Hepatocyte (in vitro differentiated cells): ENCODE measurements around the gene ZDHHC24. TPM values are rescaled to one million over a fixed set of nuclear protein-coding genes. Genes with fewer than 3 reads are reported as not detected.

ENCODE experiments used
- DNase-seq: peaks from one replicate; pipeline ENCODE4 v3.0.0-alpha.2; 2016; ENCODE audit warnings: low spot score
- H2AFZ ChIP-seq: fragments of 200-600 bp; sonication (generic); 2 replicates; pipeline ENCODE4 v1.6.0; 2016; ENCODE audit warnings: antibody characterized with exemption, mild to moderate bottlenecking
- H3K27ac ChIP-seq: fragments of 200-600 bp; sonication (generic); 2 replicates; pipeline ENCODE4 v1.5.1; 2016; ENCODE audit warnings: mild to moderate bottlenecking
- H3K27me3 ChIP-seq: fragments of 200-600 bp; sonication (generic); 2 replicates; pipeline ENCODE4 v1.6.1; 2016
- H3K36me3 ChIP-seq: fragments of 200-600 bp; sonication (generic); replicated peaks from 2 replicates; pipeline ENCODE4 v1.5.1; 2016; ENCODE audit warnings: low read depth; ENCODE audit not compliant: insufficient read depth
- H3K4me1 ChIP-seq: fragments of 200-600 bp; sonication (generic); 2 replicates; pipeline ENCODE4 v1.5.1; 2016; ENCODE audit warnings: mild to moderate bottlenecking, moderate library complexity; ENCODE audit not compliant: insufficient read depth
- H3K4me2 ChIP-seq: fragments of 200-600 bp; sonication (generic); 2 replicates; pipeline ENCODE4 v1.6.0; 2016
- H3K4me3 ChIP-seq: fragments of 200-600 bp; sonication (generic); 2 replicates; pipeline ENCODE4 v1.5.1; 2016; ENCODE audit warnings: mild to moderate bottlenecking
- H3K79me2 ChIP-seq: fragments of 200-600 bp; sonication (generic); 2 replicates; pipeline ENCODE4 v1.6.0; 2017; ENCODE audit warnings: mild to moderate bottlenecking
- H3K9me2 ChIP-seq: fragments of 200-600 bp; sonication (generic); replicated peaks from 2 replicates; pipeline ENCODE4 v1.6.0; 2017; ENCODE audit warnings: mild to moderate bottlenecking; ENCODE audit not compliant: insufficient read depth
- H3K9me3 ChIP-seq: fragments of 200-600 bp; sonication (generic); 2 replicates; pipeline ENCODE4 v1.5.1; 2016; ENCODE audit warnings: low read depth, mild to moderate bottlenecking
- H4K20me1 ChIP-seq: fragments of 200-600 bp; sonication (generic); 2 replicates; pipeline ENCODE4 v1.6.0; 2016; ENCODE audit warnings: mild to moderate bottlenecking; ENCODE audit not compliant: insufficient read depth, poor library complexity, severe bottlenecking
- CTCF ChIP-seq: fragments of 200-600 bp; sonication (generic); IDR thresholded peaks from 2 replicates; pipeline ENCODE4 v1.5.1; 2016; ENCODE audit warnings: antibody characterized with exemption, mild to moderate bottlenecking; ENCODE audit not compliant: poor library complexity
- EZH2 ChIP-seq: fragments of 200-600 bp; sonication (generic); IDR thresholded peaks from 2 replicates; pipeline ENCODE4 v1.6.1; 2016; ENCODE audit warnings: antibody characterized with exemption, mild to moderate bottlenecking, borderline replicate concordance
- EZH2phosphoT487 ChIP-seq: fragments of 200-600 bp; sonication (generic); IDR thresholded peaks from one replicate; pipeline ENCODE4 v1.6.1; 2018; ENCODE audit warnings: antibody characterized with exemption, mild to moderate bottlenecking, low read depth, moderate library complexity; ENCODE audit not compliant: unreplicated experiment, severe bottlenecking
- WGBS: methylation state at CpG from one replicate; pipeline ENCODE4 v1.1.6; 2016; ENCODE audit warnings: low lambda C conversion rate; ENCODE audit errors: missing lambda C conversion rate; 5-methylcytosine and 5-hydroxymethylcytosine counted together
- polyA plus RNA-seq: library from polyadenylated mRNA; unstranded; fragments of >200 nt; fragmentation: Nextera tagmentation; extraction: Ambion mirVana; gene quantifications from 2 replicates; pipeline ENCODE4 v1.2.1, GENCODE V29; 2016
- total RNA-seq: library from RNA; depleted of rRNA; stranded (reverse); fragments of >200 nt; gene quantifications from 2 replicates; pipeline ENCODE4 v1.2.3, GENCODE V29; 2014

ZDHHC24 gene
- total and polyA plus RNA-seq, 2 experiments from 2014 or later: 10.3 to 16.9 TPM

- no peak for DNase-seq
- TF ChIP-seq EZH2phosphoT487 (no peak), CTCF (no peak), EZH2 (no peak)
- Histone ChIP-seq H3K4me1 (peaks cover 11% of the 10 kb centered on the region), H3K9me2 (no peaks in the 10 kb centered on the region), H2AFZ (no peak overlapping the region), H3K9me3 (no peaks in the 10 kb centered on the region), H3K27me3 (no peaks in the 10 kb centered on the region), H3K79me2 (peaks cover 15% of the 10 kb centered on the region), H3K4me2 (no peak overlapping the region), H3K36me3 (no peaks in the 10 kb centered on the region), H4K20me1 (peaks cover 4% of the 10 kb centered on the region), H3K27ac (no peak overlapping the region), H3K4me3 (no peak overlapping the region)
- 89% methylated on average over 10 of the region's 10 CpGs for WGBS
Observed at GRCh38 chr11:66476173-66476840, 69.5 kb downstream of the ZDHHC24 start.

GRCh38 chr11:66475349-66476172, 70.3 kb downstream of the ZDHHC24 start:
- no peaks in the 10 kb centered on the region for H3K27me3 ChIP-seq
- H4K20me1 ChIP-seq: peaks cover 4% of the 10 kb centered on the region
- TF ChIP-seq EZH2phosphoT487 (no peak), EZH2 (no peak), CTCF (no peak)
- no peak overlapping the region for H3K4me3 ChIP-seq
- H3K36me3 ChIP-seq: no peaks in the 10 kb centered on the region
- no peak overlapping the region for H3K4me2 ChIP-seq
- H3K9me2 ChIP-seq: no peaks in the 10 kb centered on the region
- H3K4me1 ChIP-seq: peaks cover 9% of the 10 kb centered on the region
- peaks cover 11% of the 10 kb centered on the region for H3K79me2 ChIP-seq
- WGBS: 95% methylated on average over 41 of the region's 44 CpGs
- H3K9me3 ChIP-seq: no peaks in the 10 kb centered on the region
- H3K27ac ChIP-seq: no peak overlapping the region
- H2AFZ ChIP-seq: no peak overlapping the region
- DNase-seq: no peak

GRCh38 chr11:66473608-66474515, 72.0 kb downstream of the ZDHHC24 start:
- Histone ChIP-seq H3K4me1 (peaks cover 3% of the 10 kb centered on the region), H4K20me1 (peaks cover 3% of the 10 kb centered on the region), H3K9me3 (no peaks in the 10 kb centered on the region), H3K27ac (no peak overlapping the region), H3K4me3 (no peak overlapping the region), H3K36me3 (no peaks in the 10 kb centered on the region), H3K79me2 (peaks cover 6% of the 10 kb centered on the region), H3K27me3 (no peaks in the 10 kb centered on the region), H3K4me2 (no peak overlapping the region), H2AFZ (no peak overlapping the region), H3K9me2 (no peaks in the 10 kb centered on the region)
- WGBS: 92% methylated on average over 19 of the region's 20 CpGs
- no peak for DNase-seq
- TF ChIP-seq EZH2phosphoT487: no peak
- TF ChIP-seq CTCF: no peak
- no peak for TF ChIP-seq EZH2
